Measurements from ENCODE around the gene CSMD2.

DNA sequence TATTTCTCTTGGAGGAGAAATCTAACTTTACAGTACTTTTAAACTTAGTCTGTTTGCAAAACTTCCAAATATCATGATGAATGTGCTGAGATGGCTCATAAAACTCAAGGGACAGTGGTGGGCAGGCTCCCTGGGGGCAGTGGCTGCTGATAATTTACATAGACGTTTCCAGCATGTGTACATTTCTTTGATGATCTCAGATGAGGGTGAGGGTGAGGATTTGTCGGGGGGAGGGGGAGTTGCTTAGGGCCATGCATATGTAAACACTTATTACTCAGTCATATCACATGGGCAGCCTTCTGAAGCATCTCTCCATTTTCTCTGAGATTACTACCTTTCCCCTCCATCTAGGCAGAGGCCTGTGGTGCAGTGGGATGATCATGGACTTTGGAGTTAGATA is 454.1 kb downstream of the CSMD2 start:
- TF ChIP-seq POLR2A (IDR thresholded peaks at IDR 0.05) = no peak
- TF ChIP-seq, protein P1, sequence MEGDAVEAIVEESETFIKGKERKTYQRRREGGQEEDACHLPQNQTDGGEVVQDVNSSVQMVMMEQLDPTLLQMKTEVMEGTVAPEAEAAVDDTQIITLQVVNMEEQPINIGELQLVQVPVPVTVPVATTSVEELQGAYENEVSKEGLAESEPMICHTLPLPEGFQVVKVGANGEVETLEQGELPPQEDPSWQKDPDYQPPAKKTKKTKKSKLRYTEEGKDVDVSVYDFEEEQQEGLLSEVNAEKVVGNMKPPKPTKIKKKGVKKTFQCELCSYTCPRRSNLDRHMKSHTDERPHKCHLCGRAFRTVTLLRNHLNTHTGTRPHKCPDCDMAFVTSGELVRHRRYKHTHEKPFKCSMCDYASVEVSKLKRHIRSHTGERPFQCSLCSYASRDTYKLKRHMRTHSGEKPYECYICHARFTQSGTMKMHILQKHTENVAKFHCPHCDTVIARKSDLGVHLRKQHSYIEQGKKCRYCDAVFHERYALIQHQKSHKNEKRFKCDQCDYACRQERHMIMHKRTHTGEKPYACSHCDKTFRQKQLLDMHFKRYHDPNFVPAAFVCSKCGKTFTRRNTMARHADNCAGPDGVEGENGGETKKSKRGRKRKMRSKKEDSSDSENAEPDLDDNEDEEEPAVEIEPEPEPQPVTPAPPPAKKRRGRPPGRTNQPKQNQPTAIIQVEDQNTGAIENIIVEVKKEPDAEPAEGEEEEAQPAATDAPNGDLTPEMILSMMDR (IDR thresholded peaks at IDR 0.05) = no peak
